ENCODE results near the gene WDR62.

Gene WDR62

DNA sequence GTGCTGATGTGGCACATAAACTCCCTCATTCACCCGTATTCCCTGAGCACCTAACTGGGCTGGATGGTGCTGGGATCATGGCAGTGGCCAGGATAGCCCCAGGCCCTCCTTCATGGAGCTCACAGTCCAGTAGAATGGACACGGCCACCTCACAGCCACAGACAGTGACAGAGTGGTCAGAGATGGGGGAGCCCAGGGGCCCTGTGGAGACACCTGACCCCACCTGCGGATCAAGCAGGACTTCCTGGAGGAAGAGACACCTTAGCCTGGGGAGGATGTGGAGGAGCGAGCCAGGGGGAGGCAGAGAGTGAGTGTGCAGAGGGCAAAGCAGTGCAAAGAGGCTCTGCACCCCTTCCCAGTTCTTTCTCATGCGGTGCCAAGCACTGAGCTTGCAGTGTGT lies 35.1 kb downstream of the WDR62 start:
- Histone ChIP-seq H3K27me3 (ENCODE audit: insufficient read depth, poor library complexity, severe bottlenecking) (no peaks in the 10 kb centered on the region), H3K4me3 (replicated peaks; ENCODE audit: insufficient read depth, low read length) (no peak overlapping the region), H3K27ac (replicated peaks) (no peak overlapping the region)
- TF ChIP-seq, protein P1, sequence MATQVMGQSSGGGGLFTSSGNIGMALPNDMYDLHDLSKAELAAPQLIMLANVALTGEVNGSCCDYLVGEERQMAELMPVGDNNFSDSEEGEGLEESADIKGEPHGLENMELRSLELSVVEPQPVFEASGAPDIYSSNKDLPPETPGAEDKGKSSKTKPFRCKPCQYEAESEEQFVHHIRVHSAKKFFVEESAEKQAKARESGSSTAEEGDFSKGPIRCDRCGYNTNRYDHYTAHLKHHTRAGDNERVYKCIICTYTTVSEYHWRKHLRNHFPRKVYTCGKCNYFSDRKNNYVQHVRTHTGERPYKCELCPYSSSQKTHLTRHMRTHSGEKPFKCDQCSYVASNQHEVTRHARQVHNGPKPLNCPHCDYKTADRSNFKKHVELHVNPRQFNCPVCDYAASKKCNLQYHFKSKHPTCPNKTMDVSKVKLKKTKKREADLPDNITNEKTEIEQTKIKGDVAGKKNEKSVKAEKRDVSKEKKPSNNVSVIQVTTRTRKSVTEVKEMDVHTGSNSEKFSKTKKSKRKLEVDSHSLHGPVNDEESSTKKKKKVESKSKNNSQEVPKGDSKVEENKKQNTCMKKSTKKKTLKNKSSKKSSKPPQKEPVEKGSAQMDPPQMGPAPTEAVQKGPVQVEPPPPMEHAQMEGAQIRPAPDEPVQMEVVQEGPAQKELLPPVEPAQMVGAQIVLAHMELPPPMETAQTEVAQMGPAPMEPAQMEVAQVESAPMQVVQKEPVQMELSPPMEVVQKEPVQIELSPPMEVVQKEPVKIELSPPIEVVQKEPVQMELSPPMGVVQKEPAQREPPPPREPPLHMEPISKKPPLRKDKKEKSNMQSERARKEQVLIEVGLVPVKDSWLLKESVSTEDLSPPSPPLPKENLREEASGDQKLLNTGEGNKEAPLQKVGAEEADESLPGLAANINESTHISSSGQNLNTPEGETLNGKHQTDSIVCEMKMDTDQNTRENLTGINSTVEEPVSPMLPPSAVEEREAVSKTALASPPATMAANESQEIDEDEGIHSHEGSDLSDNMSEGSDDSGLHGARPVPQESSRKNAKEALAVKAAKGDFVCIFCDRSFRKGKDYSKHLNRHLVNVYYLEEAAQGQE (IDR thresholded peaks at IDR 0.05; ENCODE audit: insufficient replicate concordance, low read depth) = no peak
- TF ChIP-seq POLR2AphosphoS5 (IDR thresholded peaks at IDR 0.05; ENCODE audit: low read depth) (no peak), SPI1 (IDR thresholded peaks at IDR 0.05; ENCODE audit: borderline replicate concordance, low read depth) (no peak), GABPA (IDR thresholded peaks at IDR 0.05; ENCODE audit: low read depth) (no peak)
- TF ChIP-seq, protein P2, sequence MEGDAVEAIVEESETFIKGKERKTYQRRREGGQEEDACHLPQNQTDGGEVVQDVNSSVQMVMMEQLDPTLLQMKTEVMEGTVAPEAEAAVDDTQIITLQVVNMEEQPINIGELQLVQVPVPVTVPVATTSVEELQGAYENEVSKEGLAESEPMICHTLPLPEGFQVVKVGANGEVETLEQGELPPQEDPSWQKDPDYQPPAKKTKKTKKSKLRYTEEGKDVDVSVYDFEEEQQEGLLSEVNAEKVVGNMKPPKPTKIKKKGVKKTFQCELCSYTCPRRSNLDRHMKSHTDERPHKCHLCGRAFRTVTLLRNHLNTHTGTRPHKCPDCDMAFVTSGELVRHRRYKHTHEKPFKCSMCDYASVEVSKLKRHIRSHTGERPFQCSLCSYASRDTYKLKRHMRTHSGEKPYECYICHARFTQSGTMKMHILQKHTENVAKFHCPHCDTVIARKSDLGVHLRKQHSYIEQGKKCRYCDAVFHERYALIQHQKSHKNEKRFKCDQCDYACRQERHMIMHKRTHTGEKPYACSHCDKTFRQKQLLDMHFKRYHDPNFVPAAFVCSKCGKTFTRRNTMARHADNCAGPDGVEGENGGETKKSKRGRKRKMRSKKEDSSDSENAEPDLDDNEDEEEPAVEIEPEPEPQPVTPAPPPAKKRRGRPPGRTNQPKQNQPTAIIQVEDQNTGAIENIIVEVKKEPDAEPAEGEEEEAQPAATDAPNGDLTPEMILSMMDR (IDR thresholded peaks at IDR 0.05; ENCODE audit: insufficient read depth, low read length) = no peak
- DNase-seq (ENCODE audit: low read depth in 1 of 2, low spot score in 1 of 2) = no peak

GRCh38 chr19:36090910-36091695 lies 36.4 kb downstream of the WDR62 start:
- Histone ChIP-seq H3K4me3 (replicated peaks; ENCODE audit: insufficient read depth, low read length) (no peak overlapping the region), H3K27ac (replicated peaks) (no peak overlapping the region), H3K27me3 (ENCODE audit: insufficient read depth, poor library complexity, severe bottlenecking) (no peaks in the 10 kb centered on the region)
- no peak for DNase-seq (ENCODE audit: low read depth in 1 of 2, low spot score in 1 of 2)
- TF ChIP-seq GABPA (IDR thresholded peaks at IDR 0.05; ENCODE audit: low read depth) (no peak), POLR2AphosphoS5 (IDR thresholded peaks at IDR 0.05; ENCODE audit: low read depth) (no peak), SPI1 (IDR thresholded peaks at IDR 0.05; ENCODE audit: borderline replicate concordance, low read depth) (no peak)
- TF ChIP-seq, protein P1 (IDR thresholded peaks at IDR 0.05; ENCODE audit: insufficient replicate concordance, low read depth) = no peak
- TF ChIP-seq, protein P2 (IDR thresholded peaks at IDR 0.05; ENCODE audit: insufficient read depth, low read length) = no peak

DNA sequence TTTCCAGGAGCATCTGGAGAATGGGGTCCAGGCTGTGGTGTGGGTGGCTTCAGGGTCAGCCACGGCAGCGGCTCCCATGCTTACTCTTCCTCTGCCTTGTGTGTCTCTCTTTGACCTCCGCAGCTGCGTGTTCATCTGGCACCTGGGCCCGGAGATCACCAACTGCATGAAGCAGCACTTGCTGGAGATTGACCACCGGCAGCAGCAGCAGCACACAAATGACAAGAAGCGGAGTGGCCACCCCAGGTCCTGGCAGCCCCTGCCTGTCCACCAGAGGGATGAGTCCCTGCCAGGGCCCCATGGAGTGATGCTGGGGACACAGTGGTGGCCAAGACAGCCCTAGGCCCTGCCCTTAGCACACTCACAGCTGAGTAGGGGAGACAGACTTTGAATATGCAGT lies 37.9 kb downstream of the WDR62 start:
- TF ChIP-seq GABPA (IDR thresholded peaks at IDR 0.05; ENCODE audit: low read depth) (no peak), SPI1 (IDR thresholded peaks at IDR 0.05; ENCODE audit: borderline replicate concordance, low read depth) (no peak), POLR2AphosphoS5 (IDR thresholded peaks at IDR 0.05; ENCODE audit: low read depth) (no peak)
- TF ChIP-seq, protein P2 (IDR thresholded peaks at IDR 0.05; ENCODE audit: insufficient read depth, low read length) = no peak
- TF ChIP-seq, protein P1 (IDR thresholded peaks at IDR 0.05; ENCODE audit: insufficient replicate concordance, low read depth) = no peak
- H3K4me3 ChIP-seq (replicated peaks; ENCODE audit: insufficient read depth, low read length) = no peak overlapping the region
- H3K27me3 ChIP-seq (ENCODE audit: insufficient read depth, poor library complexity, severe bottlenecking) = no peaks in the 10 kb centered on the region
- DNase-seq (ENCODE audit: low read depth in 1 of 2, low spot score in 1 of 2) = no peak
- H3K27ac ChIP-seq (replicated peaks) = no peak overlapping the region
